Esophagus squamous epithelium (tissue), 5 donors: Measurements from ENCODE around the gene AMPD2. TPM values are rescaled to one million over a fixed set of nuclear protein-coding genes. Genes with fewer than 3 reads are reported as not detected.

ENCODE experiments used
- DNase-seq: peaks from one replicate; lab custom pipeline; 2025; lab: John Stamatoyannopoulos, UW
- H3K27ac ChIP-seq, 4 donors: fragments of 200-600 bp; sonication (generic); one replicate each; pipeline ENCODE4 v1.5.1; 2016 to 2019; ENCODE audit warnings: mild to moderate bottlenecking in 1 of 4
- H3K27me3 ChIP-seq, 4 donors: fragments of 200-600 bp; sonication (generic); 1 replicate in 3 of 4; 2 replicates in 1 of 4; pipeline versions ENCODE4 v1.5.1 to v1.6.0; 2017 to 2021; ENCODE audit warnings: antibody characterized with exemption in 1 of 4
- H3K36me3 ChIP-seq, 3 donors: fragments of 200-600 bp; sonication (generic); one replicate each; pipeline ENCODE4 v1.5.1; 2016 to 2019
- H3K4me1 ChIP-seq, 3 donors: fragments of 200-600 bp; sonication (generic); one replicate each; pipeline ENCODE4 v1.5.1; 2017 to 2019
- H3K4me3 ChIP-seq, 4 donors: fragments of 200-600 bp; sonication (generic); 1 replicate in 3 of 4; 2 replicates in 1 of 4; pipeline ENCODE4 v1.5.1; 2016 to 2019; ENCODE audit warnings: mild to moderate bottlenecking in 2 of 4, moderate library complexity in 1 of 4
- H3K9me3 ChIP-seq, 3 donors: fragments of 200-600 bp; sonication (generic); one replicate each; pipeline ENCODE4 v1.5.1; 2016 to 2019
- CTCF ChIP-seq, 6 experiments: fragments of 450-650 bp in 4 of 6; fragments of 200-600 bp in 2 of 6; sonication (generic) in 2 of 6; IDR thresholded peaks; one replicate each; pipeline ENCODE4 v1.5.1; 2016 to 2019; ENCODE audit warnings: antibody characterized with exemption in 6 of 6, mild to moderate bottlenecking in 4 of 6, moderate library complexity in 4 of 6
- POLR2A ChIP-seq, 4 donors: fragments of 450-650 bp; IDR thresholded peaks; one replicate each; pipeline ENCODE4 v1.6.1; 2017; ENCODE audit warnings: antibody characterized with exemption in 4 of 4, mild to moderate bottlenecking in 4 of 4, moderate library complexity in 3 of 4
- WGBS, 2 donors: methylation state at CpG; one replicate each; pipeline ENCODE4 v1.1.5; 2018; 5-methylcytosine and 5-hydroxymethylcytosine counted together
- intact Hi-C: fragments of 100-400 bp; cut with DNase I; formaldehyde crosslinking; loops from one replicate; pipeline ENCODE4 v1.15.0; 2022
- total RNA-seq, 4 donors: library from RNA; depleted of rRNA; stranded (reverse); fragments of >200 nt; gene quantifications; one replicate each; pipeline ENCODE4 v1.1.0, GENCODE V29; 2016
- donor health status: DM: yes; HTN: yes; CAD: no.

Gene AMPD2
- total RNA-seq, 4 donors from 2014 or later = 18.5 to 51.5 (median 24.4) TPM

GRCh38 chr1:109613361-109614147 is 6.1 kb upstream of the AMPD2 start:
- peaks cover 0 to 15% (median 0%) of the 10 kb centered on the region in 3 donors for H3K4me1 ChIP-seq
- H3K9me3 ChIP-seq = no peaks in the 10 kb centered on the region
- WGBS, 2 donors = 38 to 47% methylated on average over 6 to 7 of the region's 7 CpGs
- no peak for TF ChIP-seq POLR2A (IDR thresholded peaks at IDR 0.05)
- TF ChIP-seq CTCF (IDR thresholded peaks at IDR 0.05) = no peak
- no peaks in the 10 kb centered on the region for H3K27me3 ChIP-seq
- H3K27ac ChIP-seq = no peak overlapping the region
- intact Hi-C loops = no loop called here
- H3K36me3 ChIP-seq = no peaks in the 10 kb centered on the region
- H3K4me3 ChIP-seq = no peak overlapping the region
- DNase-seq = no peak

GRCh38 chr1:109615879-109616278 is 3.8 kb upstream of the AMPD2 start:
- Histone ChIP-seq H3K4me1 (peaks cover 0 to 38% (median 10%) of the 10 kb centered on the region in 3 donors), H3K9me3 (no peaks in the 10 kb centered on the region), H3K27me3 (no peaks in the 10 kb centered on the region), H3K36me3 (no peaks in the 10 kb centered on the region), H3K27ac (peak overlapping the region in 2 of 4 donors; percentile 50 to 71), H3K4me3 (no peak overlapping the region)
- intact Hi-C loops = no loop called here
- no peak for DNase-seq
- TF ChIP-seq POLR2A (IDR thresholded peaks at IDR 0.05) (peak in 1 of 4 donors; percentile 31), CTCF (IDR thresholded peaks at IDR 0.05) (no peak)
- 59 to 74% methylated on average over 3 of the region's 3 CpGs for WGBS, 2 donors

DNA sequence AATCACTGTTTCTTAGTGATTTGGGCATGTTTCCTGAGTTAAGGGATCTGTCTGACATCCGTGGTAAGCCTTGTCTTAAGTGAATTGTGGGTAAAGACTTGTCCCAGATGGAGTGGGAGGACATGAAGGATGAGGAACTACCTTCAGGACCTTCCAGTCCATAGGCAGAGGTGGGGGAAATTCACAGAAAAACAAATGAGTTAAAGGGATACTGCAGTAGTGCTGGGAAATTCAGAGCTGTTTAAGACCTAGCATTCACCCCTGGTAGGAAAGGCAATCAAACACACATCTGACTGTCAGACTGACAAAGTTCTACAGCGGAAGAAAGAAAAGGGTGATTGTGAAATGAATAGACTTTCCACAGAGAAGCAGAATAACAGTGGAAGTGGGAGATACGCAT is 3.2 kb upstream of the AMPD2 start:
- H3K4me1 ChIP-seq = peaks cover 2 to 43% (median 15%) of the 10 kb centered on the region in 3 donors
- H3K9me3 ChIP-seq = no peaks in the 10 kb centered on the region
- intact Hi-C loops = no loop called here
- peak overlapping the region in 3 of 4 donors; percentile 23 to 71 (median 50) for H3K27ac ChIP-seq
- 57 to 61% methylated on average over 3 of the region's 3 CpGs for WGBS, 2 donors
- no peak overlapping the region for H3K4me3 ChIP-seq
- no peak for DNase-seq
- TF ChIP-seq CTCF (IDR thresholded peaks at IDR 0.05) (no peak), POLR2A (IDR thresholded peaks at IDR 0.05) (no peak)
- no peaks in the 10 kb centered on the region for H3K27me3 ChIP-seq
- no peaks in the 10 kb centered on the region for H3K36me3 ChIP-seq

DNA sequence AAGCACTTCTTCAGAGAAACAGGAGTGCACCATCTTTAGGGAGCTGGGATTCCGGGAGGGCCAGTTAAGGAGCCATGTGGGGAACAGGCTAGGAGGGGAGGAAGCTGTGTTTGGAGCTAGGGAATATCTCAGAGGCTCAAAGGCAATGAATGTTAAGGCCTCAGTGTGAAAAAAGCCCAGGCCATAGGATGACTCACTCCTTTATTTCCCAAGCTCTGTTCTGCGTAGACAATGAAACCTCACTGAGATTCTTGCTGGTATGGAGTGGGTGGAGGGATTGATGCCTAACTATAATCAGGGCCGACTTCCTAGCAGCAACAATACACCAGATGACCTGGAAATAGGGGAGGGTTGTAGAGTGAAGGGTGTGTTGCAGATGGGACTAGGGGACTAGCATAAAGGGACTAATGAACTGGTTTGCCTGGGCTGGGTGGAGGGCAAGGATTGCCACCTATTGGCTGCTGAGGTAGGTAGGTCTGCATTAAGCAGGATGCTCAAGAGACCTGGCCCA is 2.3 kb upstream of the AMPD2 start:
- DNase-seq = no peak
- Histone ChIP-seq H3K9me3 (no peaks in the 10 kb centered on the region), H3K27me3 (no peaks in the 10 kb centered on the region), H3K4me3 (no peak overlapping the region), H3K4me1 (peaks cover 12 to 53% (median 24%) of the 10 kb centered on the region in 3 donors), H3K36me3 (no peaks in the 10 kb centered on the region), H3K27ac (peak overlapping the region in 3 of 4 donors; percentile 7 to 71 (median 50))
- 24 to 31% methylated on average over 3 of the region's 3 CpGs for WGBS, 2 donors
- intact Hi-C loops = no loop called here
- no peak for TF ChIP-seq CTCF (IDR thresholded peaks at IDR 0.05)
